ENCODE results near the gene CAPZA2.

The CAPZA2 gene

GRCh38 chr7:116862951-116863670, 724 bp downstream of the CAPZA2 start:
- DNase-seq, result peak; percentile 31 to 63

GRCh38 chr7:116863936-116864500, 1.6 kb downstream of the CAPZA2 start:
- DNase-seq, result no peak

GRCh38 chr7:116871061-116871700, 8.8 kb downstream of the CAPZA2 start:
- DNase-seq, result no peak

GRCh38 chr7:116872026-116872425, 9.6 kb downstream of the CAPZA2 start:
- no peak for DNase-seq

- no peak for DNase-seq
These were observed 11.2 kb downstream of the CAPZA2 start for GRCh38 chr7:116873619-116874018.

GRCh38 chr7:116876664-116877442, 14.5 kb downstream of the CAPZA2 start:
- DNase-seq, result no peak

GRCh38 chr7:116877443-116878217, 15.2 kb downstream of the CAPZA2 start:
- DNase-seq, result no peak

- no peak for DNase-seq
These were observed 22.3 kb downstream of the CAPZA2 start for GRCh38 chr7:116884691-116885090.

- DNase-seq, result no peak
These were observed 23.3 kb downstream of the CAPZA2 start for GRCh38 chr7:116885724-116886123.

GRCh38 chr7:116886543-116887156, 24.3 kb downstream of the CAPZA2 start:
- no peak for DNase-seq

- DNase-seq, result no peak
These were observed 26.5 kb downstream of the CAPZA2 start for GRCh38 chr7:116888895-116889294.

- DNase-seq, result no peak
These were observed 33.5 kb downstream of the CAPZA2 start for GRCh38 chr7:116895849-116896248.

- no peak for DNase-seq
These were observed 35.3 kb downstream of the CAPZA2 start for GRCh38 chr7:116897661-116898060.

- no peak for DNase-seq
These were observed 36.9 kb downstream of the CAPZA2 start for GRCh38 chr7:116899308-116899707.

GRCh38 chr7:116901143-116901542, 38.8 kb downstream of the CAPZA2 start:
- DNase-seq, result no peak

- no peak for DNase-seq
These were observed 40.5 kb downstream of the CAPZA2 start for GRCh38 chr7:116902867-116903266.

- DNase-seq, result no peak
These were observed 44.0 kb downstream of the CAPZA2 start for GRCh38 chr7:116906391-116906790.

- DNase-seq, result no peak
These were observed 48.0 kb downstream of the CAPZA2 start for GRCh38 chr7:116910383-116910782.

GRCh38 chr7:116911801-116912200, 49.4 kb downstream of the CAPZA2 start:
- no peak for DNase-seq

GRCh38 chr7:116912269-116912909, 50.0 kb downstream of the CAPZA2 start:
- no peak for DNase-seq

- no peak for DNase-seq
These were observed 56.3 kb downstream of the CAPZA2 start for GRCh38 chr7:116918704-116919103.

GRCh38 chr7:116920359-116920758, 58.0 kb downstream of the CAPZA2 start:
- no peak for DNase-seq

Measured in NCI-H526 (cell line).